SU-DHL-6 (cell line): ENCODE measurements around the gene PSPH.
A peak's percentile ranks its signal among the peaks of the same experiment; 100 is the strongest.
"Not testable (repeated sequence)": the region's sequence is repeated elsewhere in the genome, so short reads cannot be mapped to it uniquely, and the experiment has no call there.

Experiments used
- H2AFZ ChIP-seq: fragments of 200-600 bp; sonication (generic); 2 replicates; pipeline ENCODE4 v1.6.1; 2014; ENCODE audit warnings: low read depth, mild to moderate bottlenecking, moderate library complexity, mixed read lengths, antibody characterized with exemption, low read length; ENCODE audit not compliant: severe bottlenecking
- H3F3A ChIP-seq: fragments of 200-600 bp; shearing (Covaris generic); 2 replicates; pipeline ENCODE4 v1.6.0; 2016; ENCODE audit warnings: antibody characterized with exemption, mild to moderate bottlenecking; ENCODE audit not compliant: insufficient read depth
- H3K27ac ChIP-seq: fragments of 200-600 bp; sonication (generic); 2 replicates; pipeline ENCODE4 v1.5.1; 2016; ENCODE audit warnings: low read depth, mild to moderate bottlenecking, low read length, moderate library complexity, mixed read lengths
- H3K27me3 ChIP-seq: fragments of 200-600 bp; sonication (generic), shearing (Covaris generic); 2 replicates; pipeline ENCODE4 v1.6.0; 2014; ENCODE audit warnings: mild to moderate bottlenecking, low read length
- H3K36me3 ChIP-seq: fragments of 200-600 bp; sonication (generic); 2 replicates; pipeline ENCODE4 v1.6.1; 2014; ENCODE audit warnings: mild to moderate bottlenecking, low read length, mixed read lengths
- H3K4me2 ChIP-seq: fragments of 300-600, 200-600 bp; shearing (Covaris generic), sonication (generic); 2 replicates; pipeline ENCODE4 v1.6.0; 2014; ENCODE audit warnings: low read length, low read depth, mild to moderate bottlenecking; ENCODE audit not compliant: poor library complexity, severe bottlenecking
- H3K4me3 ChIP-seq: fragments of 200-600 bp; sonication (generic); 2 replicates; pipeline ENCODE4 v1.5.1; 2014; ENCODE audit warnings: antibody characterized with exemption, low read length, mild to moderate bottlenecking, mixed read lengths; ENCODE audit not compliant: insufficient read depth, poor library complexity, severe bottlenecking
- H3K79me2 ChIP-seq: fragments of 200-600 bp; sonication (generic); 2 replicates; pipeline ENCODE4 v1.6.1; 2014; ENCODE audit warnings: mild to moderate bottlenecking, low read length, moderate library complexity; ENCODE audit not compliant: insufficient read depth
- H3K9ac ChIP-seq: fragments of 200-600 bp; sonication (generic); 2 replicates; pipeline ENCODE4 v1.7.0; 2014; ENCODE audit warnings: mild to moderate bottlenecking, low read length
- H3K9me2 ChIP-seq: fragments of 200-600 bp; sonication (generic); replicated peaks from 2 replicates; pipeline ENCODE4 v1.6.1; 2014; ENCODE audit warnings: low read length; ENCODE audit not compliant: insufficient read depth
- H3K9me3 ChIP-seq: fragments of 200-600 bp; sonication (generic); 2 replicates; pipeline ENCODE4 v1.6.1; 2014; ENCODE audit warnings: low read length, mixed read lengths; ENCODE audit not compliant: insufficient read depth
- H4K20me1 ChIP-seq: fragments of 200-600 bp; sonication (generic); 2 replicates; pipeline ENCODE4 v1.6.1; 2014; ENCODE audit warnings: low read depth, mild to moderate bottlenecking, antibody characterized with exemption, low read length, moderate library complexity, mixed read lengths
- EZH2phosphoT487 ChIP-seq: fragments of 200-600 bp; sonication (generic), shearing (Covaris generic); conservative IDR thresholded peaks from 2 replicates; pipeline ENCODE4 v1.6.1; 2018; ENCODE audit warnings: mild to moderate bottlenecking, antibody characterized with exemption, low read length, moderate library complexity, mixed read lengths
- TF ChIP-seq, protein P1 (sequence below): fragments of 200-600 bp; sonication (generic); IDR thresholded peaks from one replicate; pipeline ENCODE4 v1.5.1; 2017; ENCODE audit warnings: antibody characterized with exemption, mild to moderate bottlenecking, low read length, moderate library complexity; ENCODE audit not compliant: insufficient read depth, poor library complexity, severe bottlenecking

Gene PSPH

DNA sequence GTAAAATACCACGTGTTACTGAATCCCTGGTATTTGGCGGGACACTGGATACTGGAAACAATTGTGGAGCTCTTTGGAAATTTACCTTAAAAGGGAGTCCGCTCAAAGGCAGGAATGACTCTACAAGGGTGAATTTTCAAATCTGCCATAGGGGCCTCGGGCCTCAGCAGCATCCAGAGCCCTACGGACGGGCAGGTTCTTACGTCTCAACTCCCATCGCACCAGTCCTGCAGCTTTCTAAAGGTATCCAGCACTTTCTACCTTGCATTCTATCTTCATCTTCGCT is 248 bp downstream of the PSPH start:
- H3K36me3 ChIP-seq: peaks cover 27% of the 10 kb centered on the region
- H3K79me2 ChIP-seq: peaks cover 77% of the 10 kb centered on the region
- H3K27ac ChIP-seq: peak overlapping the region; percentile 75
- no peaks in the 10 kb centered on the region for H3K9me2 ChIP-seq
- H3K27me3 ChIP-seq: no peaks in the 10 kb centered on the region
- H3K9me3 ChIP-seq: no peaks in the 10 kb centered on the region
- peak overlapping the region; percentile 68 for H2AFZ ChIP-seq
- peak overlapping the region; percentile 62 for H3K4me2 ChIP-seq
- TF ChIP-seq, protein P1, sequence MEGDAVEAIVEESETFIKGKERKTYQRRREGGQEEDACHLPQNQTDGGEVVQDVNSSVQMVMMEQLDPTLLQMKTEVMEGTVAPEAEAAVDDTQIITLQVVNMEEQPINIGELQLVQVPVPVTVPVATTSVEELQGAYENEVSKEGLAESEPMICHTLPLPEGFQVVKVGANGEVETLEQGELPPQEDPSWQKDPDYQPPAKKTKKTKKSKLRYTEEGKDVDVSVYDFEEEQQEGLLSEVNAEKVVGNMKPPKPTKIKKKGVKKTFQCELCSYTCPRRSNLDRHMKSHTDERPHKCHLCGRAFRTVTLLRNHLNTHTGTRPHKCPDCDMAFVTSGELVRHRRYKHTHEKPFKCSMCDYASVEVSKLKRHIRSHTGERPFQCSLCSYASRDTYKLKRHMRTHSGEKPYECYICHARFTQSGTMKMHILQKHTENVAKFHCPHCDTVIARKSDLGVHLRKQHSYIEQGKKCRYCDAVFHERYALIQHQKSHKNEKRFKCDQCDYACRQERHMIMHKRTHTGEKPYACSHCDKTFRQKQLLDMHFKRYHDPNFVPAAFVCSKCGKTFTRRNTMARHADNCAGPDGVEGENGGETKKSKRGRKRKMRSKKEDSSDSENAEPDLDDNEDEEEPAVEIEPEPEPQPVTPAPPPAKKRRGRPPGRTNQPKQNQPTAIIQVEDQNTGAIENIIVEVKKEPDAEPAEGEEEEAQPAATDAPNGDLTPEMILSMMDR: no peak
- TF ChIP-seq EZH2phosphoT487: no peak
- H3K9ac ChIP-seq: peak overlapping the region; percentile 89
- H4K20me1 ChIP-seq: peaks cover 6% of the 10 kb centered on the region; the same call in 1 of the 2 replicates
- H3K4me3 ChIP-seq: peak overlapping the region; percentile 88
- peaks cover 23% of the 10 kb centered on the region for H3F3A ChIP-seq

GRCh38 chr7:56048763-56049162 is 2.5 kb downstream of the PSPH start:
- H3K9me2 ChIP-seq, H3K27ac ChIP-seq, H3K9ac ChIP-seq, H3K36me3 ChIP-seq, H3K4me2 ChIP-seq, H3K27me3 ChIP-seq, H3K4me3 ChIP-seq, H2AFZ ChIP-seq, H3K9me3 ChIP-seq, H4K20me1 ChIP-seq: not testable (repeated sequence)
- peaks cover 15% of the 10 kb centered on the region; the same call in 1 of the 2 replicates for H3F3A ChIP-seq
- H3K79me2 ChIP-seq: peaks cover 65% of the 10 kb centered on the region

- peaks cover 4% of the 10 kb centered on the region; the same call in 1 of the 2 replicates for H4K20me1 ChIP-seq
- H3K9me3 ChIP-seq: no peaks in the 10 kb centered on the region
- no peaks in the 10 kb centered on the region for H3K27me3 ChIP-seq
- 0 out of 2 replicates have a peak, but pooled peaks cover 10% of the 10 kb centered on the region for H3F3A ChIP-seq
- no peaks in the 10 kb centered on the region for H3K9me2 ChIP-seq
- H3K4me3 ChIP-seq: no peak overlapping the region
- no peak overlapping the region for H3K4me2 ChIP-seq
- TF ChIP-seq, protein P1: no peak
- no peak for TF ChIP-seq EZH2phosphoT487
- peaks cover 5% of the 10 kb centered on the region for H3K36me3 ChIP-seq
- H3K27ac ChIP-seq: no peak overlapping the region
- H2AFZ ChIP-seq: no peak overlapping the region
- no peak overlapping the region for H3K9ac ChIP-seq
- H3K79me2 ChIP-seq: peaks cover 60% of the 10 kb centered on the region
Measured at GRCh38 chr7:56048245-56048644, 3.0 kb downstream of the PSPH start.

GRCh38 chr7:56047446-56048116 is 3.7 kb downstream of the PSPH start:
- H3K27ac ChIP-seq, H3K9me2 ChIP-seq, H3K27me3 ChIP-seq, H3K4me3 ChIP-seq, H4K20me1 ChIP-seq, H3K4me2 ChIP-seq, H3F3A ChIP-seq, H3K36me3 ChIP-seq, H2AFZ ChIP-seq, H3K9ac ChIP-seq, H3K9me3 ChIP-seq: not testable (repeated sequence)
- peaks cover 54% of the 10 kb centered on the region for H3K79me2 ChIP-seq
